Activated T-cell treated with anti-CD3 and anti-CD28 coated beads, Interleukin-2, amount 50 U/mL, for 72 hours (primary cell): Measurements from ENCODE around the gene MYH15. TPM values are rescaled to one million over a fixed set of nuclear protein-coding genes. Genes with fewer than 3 reads are reported as not detected.
A peak's percentile ranks its signal among the peaks of the same experiment; 100 is the strongest.

Experiments used
- ATAC-seq, 2 donors: fragments of 150-1000 bp; cut with Tn5 transposase; replicated peaks in 1 of 2; 2 replicates each; pipeline ENCODE4 v1.10.0; 2021; ENCODE audit warnings: moderate library complexity in 2 of 2, mild to moderate bottlenecking in 1 of 2
- DNase-seq, 2 donors: peaks; one replicate each; pipeline ENCODE4 v3.0.0; 2021 to 2022; ENCODE audit warnings: mixed read lengths in 1 of 2
- H3K27ac Mint-ChIP-seq: one replicate; pipeline ENCODE4 v1.8.0; 2022; ENCODE audit warnings: mild to moderate bottlenecking, moderate library complexity, mixed read lengths
- H3K27me3 Mint-ChIP-seq: one replicate; pipeline ENCODE4 v1.8.0; 2022; ENCODE audit warnings: low read depth, mixed read lengths
- H3K36me3 Mint-ChIP-seq, 2 donors: one replicate each; pipeline ENCODE4 v1.8.0; 2022; ENCODE audit warnings: mixed read lengths in 2 of 2, mild to moderate bottlenecking in 1 of 2; ENCODE audit not compliant: insufficient read depth in 2 of 2
- H3K4me1 Mint-ChIP-seq: one replicate; pipeline ENCODE4 v1.8.0; 2022; ENCODE audit warnings: low read depth, mixed read lengths
- H3K4me3 Mint-ChIP-seq, 2 donors: one replicate each; pipeline ENCODE4 v1.8.0; 2022; ENCODE audit warnings: mild to moderate bottlenecking in 2 of 2, mixed read lengths in 2 of 2, moderate library complexity in 2 of 2
- H3K9me3 Mint-ChIP-seq, 2 donors: one replicate each; pipeline ENCODE4 v1.8.0; 2022; ENCODE audit warnings: mixed read lengths in 2 of 2
- total RNA-seq, 2 donors: library from RNA; stranded (reverse); gene quantifications; one replicate each; pipeline ENCODE4 v1.2.3, GENCODE V29; 2022

MYH15 gene
- total RNA-seq, 2 donors from 2014 or later, result 1.3 to 1.8 TPM

DNA sequence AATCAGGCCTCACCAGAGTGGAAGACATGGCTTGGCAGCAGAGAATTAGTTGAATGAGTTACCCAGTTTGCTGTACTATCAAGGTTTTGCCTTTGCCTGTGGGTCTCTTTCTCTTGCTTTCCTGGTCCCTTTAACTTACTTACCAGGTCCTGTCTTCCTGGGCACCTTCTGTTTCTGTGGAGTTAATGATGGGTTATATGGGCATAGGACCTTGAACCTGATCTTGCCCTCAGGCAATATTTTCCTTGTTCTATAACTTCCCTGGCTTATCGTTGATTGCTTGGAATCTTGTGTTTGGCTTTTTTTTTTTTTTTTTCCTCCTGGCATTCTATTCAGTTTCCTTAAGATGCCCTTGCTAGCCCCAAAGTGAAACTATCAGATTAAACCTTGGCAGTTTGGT is 107.2 kb downstream of the MYH15 start:
- Mint-ChIP-seq H3K4me1 (peaks cover 11% of the 10 kb centered on the region), H3K27ac (no peak overlapping the region), H3K27me3 (peaks cover 8% of the 10 kb centered on the region), H3K9me3 (peaks cover 0 to 1% of the 10 kb centered on the region in 2 donors), H3K4me3 (no peak overlapping the region), H3K36me3 (no peaks in the 10 kb centered on the region)
- ATAC-seq (no peak), DNase-seq (no peak)

DNA sequence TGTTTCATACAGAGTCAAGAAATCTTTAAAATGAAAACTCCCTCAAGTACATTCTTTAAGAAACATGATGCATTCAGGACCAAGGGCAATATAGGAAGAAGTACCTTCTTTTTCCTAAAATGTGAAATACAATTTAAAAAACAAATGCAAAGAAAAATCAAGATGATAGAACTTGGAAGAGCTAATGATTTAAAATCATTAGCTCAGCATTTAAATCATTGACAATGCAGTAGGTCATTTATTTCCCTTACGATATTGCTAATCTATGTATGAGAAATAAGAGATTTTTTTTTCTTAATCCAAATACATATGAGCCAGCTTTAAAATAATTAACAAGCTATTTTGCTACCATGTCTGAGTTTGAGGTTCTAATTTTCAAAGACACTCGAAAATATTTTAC is 108.6 kb downstream of the MYH15 start:
- Mint-ChIP-seq H3K9me3 (peaks cover 0 to 1% of the 10 kb centered on the region in 2 donors), H3K4me3 (no peak overlapping the region), H3K36me3 (no peaks in the 10 kb centered on the region), H3K4me1 (peaks cover 6% of the 10 kb centered on the region), H3K27me3 (peaks cover 16% of the 10 kb centered on the region), H3K27ac (no peak overlapping the region)
- no peak for ATAC-seq
- DNase-seq, result no peak

DNA sequence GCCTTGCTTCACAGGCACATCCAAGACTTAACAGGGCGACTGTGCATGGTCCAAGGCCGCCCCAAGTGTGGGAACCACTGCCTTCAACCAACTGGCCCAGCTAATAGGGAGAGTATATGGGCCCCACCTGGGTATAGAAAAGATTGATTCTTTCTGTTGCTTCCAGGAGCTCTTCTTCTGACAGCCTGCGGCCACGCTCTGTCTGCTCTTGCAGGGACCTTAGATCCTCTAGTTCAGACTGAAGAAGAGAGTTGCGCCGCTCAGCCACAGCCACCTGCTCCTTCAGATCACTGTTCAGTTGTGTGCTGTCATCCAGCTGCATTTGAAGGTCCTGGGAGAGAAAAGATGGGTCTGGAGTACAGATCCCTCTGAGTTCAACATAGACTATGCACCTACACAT is 111.9 kb downstream of the MYH15 start:
- no peak for ATAC-seq
- Mint-ChIP-seq H3K4me3 (no peak overlapping the region), H3K4me1 (no peaks in the 10 kb centered on the region)

GRCh38 chr3:108396336-108396735 is 114.1 kb downstream of the MYH15 start:
- H3K4me1 Mint-ChIP-seq, result no peaks in the 10 kb centered on the region
- H3K36me3 Mint-ChIP-seq, result no peaks in the 10 kb centered on the region
- no peak for ATAC-seq

More for the DNA sequence above, 111.9 kb downstream of the MYH15 start:
- H3K27ac Mint-ChIP-seq, result no peak overlapping the region
- peaks cover 0 to 1% of the 10 kb centered on the region in 2 donors for H3K9me3 Mint-ChIP-seq
- peaks cover 22% of the 10 kb centered on the region for H3K27me3 Mint-ChIP-seq
- no peak for DNase-seq
- H3K36me3 Mint-ChIP-seq, result no peaks in the 10 kb centered on the region

DNA sequence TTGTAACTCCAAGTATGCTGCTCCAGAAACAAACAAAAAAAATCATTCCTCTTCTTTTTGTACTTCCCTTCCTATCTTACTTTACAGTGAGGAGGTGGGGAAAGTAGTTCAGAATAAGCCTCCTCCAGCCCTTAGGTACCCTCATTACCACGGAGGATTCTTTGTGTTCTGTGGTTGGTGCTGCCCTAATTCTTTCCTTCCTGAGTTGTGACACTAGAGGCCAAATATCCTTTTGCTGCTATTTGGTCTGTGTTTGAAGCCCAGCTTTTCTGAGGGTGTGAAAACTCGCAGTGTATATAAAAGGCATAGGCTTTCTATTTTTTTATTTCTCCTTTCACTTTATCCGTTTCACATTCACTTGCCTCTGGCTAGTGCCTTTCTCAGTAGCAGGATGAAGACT is 115.8 kb downstream of the MYH15 start:
- Mint-ChIP-seq H3K36me3 (no peaks in the 10 kb centered on the region), H3K27ac (no peak overlapping the region), H3K9me3 (no peaks in the 10 kb centered on the region), H3K27me3 (peaks cover 50% of the 10 kb centered on the region), H3K4me3 (no peak overlapping the region), H3K4me1 (no peaks in the 10 kb centered on the region)
- no peak for DNase-seq
- ATAC-seq, result no peak

More at GRCh38 chr3:108396336-108396735, 114.1 kb downstream of the MYH15 start:
- Mint-ChIP-seq H3K4me3 (no peak overlapping the region), H3K27ac (no peak overlapping the region), H3K27me3 (peaks cover 44% of the 10 kb centered on the region), H3K9me3 (peaks cover 0 to 1% of the 10 kb centered on the region in 2 donors)
- no peak for DNase-seq

DNA sequence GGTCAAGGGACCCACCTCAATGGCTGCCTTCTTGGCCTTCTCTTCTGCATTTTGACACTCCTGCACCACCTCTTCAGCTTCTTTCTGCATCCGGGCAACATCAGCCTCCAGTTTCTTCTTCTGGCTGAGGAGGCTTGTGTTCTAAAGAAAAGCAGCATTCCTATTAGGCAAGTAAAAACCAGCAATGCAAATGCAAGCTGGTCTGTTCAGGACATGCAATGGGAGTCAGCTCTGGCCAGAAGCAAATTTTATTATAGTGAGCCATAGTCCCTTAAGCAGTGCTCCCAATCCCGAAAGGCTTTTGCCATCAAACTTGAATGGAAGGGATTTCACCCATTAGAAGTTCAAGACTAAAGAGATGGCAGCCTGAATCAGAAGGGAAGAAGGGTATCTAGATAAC is 116.4 kb downstream of the MYH15 start:
- Mint-ChIP-seq H3K36me3 (no peaks in the 10 kb centered on the region), H3K4me1 (peaks cover 5% of the 10 kb centered on the region), H3K9me3 (no peaks in the 10 kb centered on the region), H3K4me3 (no peak overlapping the region), H3K27ac (no peak overlapping the region), H3K27me3 (peaks cover 44% of the 10 kb centered on the region)
- ATAC-seq (no peak), DNase-seq (no peak)

DNA sequence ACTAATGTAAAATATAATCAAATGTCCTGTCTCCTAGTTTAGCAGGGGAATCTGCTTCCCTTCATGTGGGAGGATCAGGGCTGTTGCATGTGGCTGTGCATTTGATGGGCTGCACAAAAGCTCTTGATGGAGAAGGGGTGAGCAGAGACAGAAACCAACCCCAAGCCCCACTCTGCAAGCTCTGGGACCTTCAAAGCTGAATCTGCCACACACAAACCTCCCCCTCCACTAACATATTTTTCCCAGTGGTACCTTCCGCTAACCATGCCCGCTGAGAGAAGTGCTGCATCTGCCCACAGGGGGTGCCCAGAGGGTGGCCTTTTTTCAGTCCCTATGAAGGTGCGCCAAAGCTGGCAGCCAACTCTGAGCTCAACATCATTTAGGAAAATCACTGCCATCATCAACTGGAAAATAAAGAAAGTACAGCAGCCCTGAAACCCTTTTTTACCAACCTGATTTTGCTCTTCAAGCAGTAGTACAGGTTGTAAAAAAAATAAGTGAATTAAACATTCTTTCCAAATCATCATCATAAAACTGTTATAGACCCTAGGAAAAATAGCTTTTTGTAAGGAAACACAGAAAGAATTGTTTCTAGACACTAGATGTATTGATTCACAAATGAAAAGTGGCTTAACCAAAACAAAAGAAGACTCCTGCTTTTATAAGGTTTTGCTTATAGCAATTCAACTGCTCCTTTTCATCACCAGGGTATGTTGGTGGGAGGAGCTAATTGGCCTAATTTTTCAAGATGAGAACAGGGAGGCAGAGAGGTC is 117.1 kb downstream of the MYH15 start:
- no peaks in the 10 kb centered on the region for H3K36me3 Mint-ChIP-seq
- no peaks in the 10 kb centered on the region for H3K9me3 Mint-ChIP-seq
- ATAC-seq (no peak), DNase-seq (no peak)
- no peak overlapping the region for H3K27ac Mint-ChIP-seq
- no peak overlapping the region for H3K4me3 Mint-ChIP-seq
- peaks cover 44% of the 10 kb centered on the region for H3K27me3 Mint-ChIP-seq
- peaks cover 12% of the 10 kb centered on the region for H3K4me1 Mint-ChIP-seq

DNA sequence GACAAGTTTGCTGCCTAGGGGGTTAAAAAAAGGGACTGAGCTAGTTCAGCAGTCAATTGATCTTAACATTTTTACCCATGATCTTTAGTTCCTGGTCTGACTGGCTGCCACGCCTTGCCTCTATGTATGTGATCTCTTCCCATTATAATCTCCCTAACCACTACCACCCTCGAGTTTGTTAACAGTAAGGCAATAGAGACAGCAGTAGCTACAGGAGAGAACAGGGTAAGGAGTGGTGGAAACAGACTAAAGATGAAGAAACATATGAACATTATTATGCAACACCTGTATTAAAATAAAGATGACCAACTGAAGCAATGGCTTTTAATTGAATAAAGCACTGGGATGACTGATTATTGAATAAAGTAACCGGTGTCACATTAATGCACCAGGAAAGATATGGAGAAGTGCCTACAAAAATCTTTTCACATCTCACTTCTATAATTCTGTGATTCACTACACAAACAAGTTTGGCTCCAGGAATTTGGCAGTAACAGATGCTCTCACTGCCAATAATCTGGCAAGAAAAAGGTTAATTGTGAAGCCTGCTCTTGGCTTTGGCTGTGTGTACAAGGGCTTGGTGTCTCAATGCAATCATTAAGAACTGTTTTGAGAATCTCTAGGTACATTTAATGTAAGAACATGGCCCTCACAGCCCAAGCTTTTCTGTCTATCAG is 118.3 kb downstream of the MYH15 start:
- no peaks in the 10 kb centered on the region for H3K9me3 Mint-ChIP-seq
- H3K36me3 Mint-ChIP-seq, result no peaks in the 10 kb centered on the region
- H3K27ac Mint-ChIP-seq, result no peak overlapping the region
- H3K27me3 Mint-ChIP-seq, result peaks cover 38% of the 10 kb centered on the region
- DNase-seq, result no peak
- ATAC-seq, result no peak
- H3K4me3 Mint-ChIP-seq, result no peak overlapping the region
- H3K4me1 Mint-ChIP-seq, result peaks cover 25% of the 10 kb centered on the region

DNA sequence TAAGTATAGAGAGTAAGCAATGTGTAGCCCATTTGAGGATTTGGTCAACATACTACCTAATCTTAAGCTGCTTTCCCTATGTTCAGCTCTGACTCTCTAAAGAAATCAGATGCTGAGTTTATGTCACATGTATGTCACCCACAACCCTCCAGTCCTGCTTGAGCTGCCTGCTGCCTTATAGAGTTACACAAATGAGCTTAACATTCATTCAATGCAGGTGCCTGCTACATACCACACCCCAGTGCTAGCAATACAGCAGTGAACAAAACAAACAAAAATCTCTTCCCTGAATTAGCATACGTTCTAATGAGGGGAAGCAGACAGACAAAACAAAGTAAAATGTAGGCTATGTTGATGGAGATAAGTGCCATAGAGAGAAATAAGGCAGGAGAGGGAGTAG is 121.0 kb downstream of the MYH15 start:
- no peak overlapping the region for H3K4me3 Mint-ChIP-seq
- H3K27me3 Mint-ChIP-seq, result peaks cover 52% of the 10 kb centered on the region
- DNase-seq (no peak), ATAC-seq (no peak)
- no peaks in the 10 kb centered on the region for H3K9me3 Mint-ChIP-seq
- no peak overlapping the region for H3K27ac Mint-ChIP-seq
- peaks cover 33% of the 10 kb centered on the region for H3K4me1 Mint-ChIP-seq
- H3K36me3 Mint-ChIP-seq, result no peaks in the 10 kb centered on the region

DNA sequence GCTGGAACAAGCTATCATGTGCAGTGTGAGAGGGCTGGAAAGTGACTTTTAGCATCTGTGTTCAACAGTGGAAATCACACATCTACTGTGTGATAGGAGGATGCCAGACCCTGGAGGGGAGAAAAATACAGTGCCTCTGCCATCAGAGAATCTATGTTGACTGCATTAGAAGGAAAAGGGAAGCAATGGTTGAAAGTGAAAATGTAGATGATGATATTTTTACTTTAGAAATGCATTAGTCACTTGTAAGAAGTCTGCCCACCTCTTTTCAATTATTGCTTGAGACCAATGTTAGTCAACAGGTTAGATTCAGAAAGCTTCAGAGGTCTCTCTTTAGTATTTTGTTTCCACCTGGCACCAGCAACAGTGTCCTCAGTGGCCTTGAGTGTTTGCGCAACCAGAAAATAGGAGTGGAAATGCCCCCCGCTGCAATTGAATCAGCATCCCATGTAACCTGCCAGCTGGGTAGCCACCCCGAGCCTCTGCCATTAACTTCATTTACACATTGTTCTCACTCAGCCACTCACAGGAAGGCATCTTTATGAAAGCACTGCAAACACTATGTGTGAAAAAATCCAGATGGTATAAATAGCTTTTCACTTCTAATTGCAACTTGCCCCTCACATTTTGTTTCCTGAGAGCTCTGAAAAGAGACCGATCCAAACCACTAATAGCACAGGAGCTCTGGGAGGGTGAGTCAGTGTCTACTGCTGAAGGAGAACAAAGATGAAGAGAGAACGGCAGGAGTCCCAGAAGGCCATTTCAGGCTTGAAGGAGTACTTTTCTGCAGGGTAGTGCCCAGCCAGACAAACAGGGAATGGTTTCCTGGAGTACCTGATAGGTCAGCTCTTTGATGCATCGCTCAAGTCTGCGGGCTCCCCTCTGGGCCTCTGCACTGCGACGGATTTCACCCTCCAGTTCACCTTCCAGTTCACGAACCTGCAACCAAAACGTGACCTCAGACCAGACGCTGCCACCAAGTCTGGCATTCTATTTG is 122.0 kb downstream of the MYH15 start:
- peak overlapping the region; percentile 11 to 41 for H3K4me3 Mint-ChIP-seq
- peak overlapping the region; percentile 3 for H3K27ac Mint-ChIP-seq
- ATAC-seq, result peak; percentile 80 to 88
- H3K27me3 Mint-ChIP-seq, result peaks cover 46% of the 10 kb centered on the region
- peak in 1 of 2 donors; percentile 7 for DNase-seq
- H3K9me3 Mint-ChIP-seq, result no peaks in the 10 kb centered on the region
- peaks cover 33% of the 10 kb centered on the region for H3K4me1 Mint-ChIP-seq
- no peaks in the 10 kb centered on the region for H3K36me3 Mint-ChIP-seq

DNA sequence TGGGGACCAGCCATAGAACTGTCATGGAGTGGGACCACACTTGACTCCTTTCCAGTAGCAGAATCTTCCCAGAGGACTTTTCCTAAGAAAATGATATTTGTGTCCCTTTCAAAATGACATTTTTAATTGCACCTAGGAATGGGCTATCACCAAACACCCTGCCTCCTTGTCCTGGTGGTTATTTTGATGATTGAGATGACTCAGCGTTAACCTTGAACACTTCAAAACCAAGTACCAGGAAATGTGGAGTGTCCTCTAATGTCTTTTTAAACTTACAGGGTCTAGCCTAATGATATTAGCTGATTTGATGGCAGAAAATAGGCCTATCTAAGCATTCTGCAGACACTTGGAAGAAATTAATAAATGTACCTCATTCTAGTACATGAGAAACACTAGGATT is 123.3 kb downstream of the MYH15 start:
- H3K36me3 Mint-ChIP-seq, result no peaks in the 10 kb centered on the region
- H3K27ac Mint-ChIP-seq, result no peak overlapping the region
- H3K27me3 Mint-ChIP-seq, result peaks cover 32% of the 10 kb centered on the region
- H3K4me3 Mint-ChIP-seq, result no peak overlapping the region
- peaks cover 33% of the 10 kb centered on the region for H3K4me1 Mint-ChIP-seq
- no peaks in the 10 kb centered on the region for H3K9me3 Mint-ChIP-seq
- ATAC-seq, result no peak
- DNase-seq, result no peak

- DNase-seq (no peak), ATAC-seq (no peak)
- H3K27me3 Mint-ChIP-seq, result peaks cover 17% of the 10 kb centered on the region
- H3K9me3 Mint-ChIP-seq, result peaks cover 0 to 2% of the 10 kb centered on the region in 2 donors
- no peak overlapping the region for H3K4me3 Mint-ChIP-seq
- H3K36me3 Mint-ChIP-seq, result no peaks in the 10 kb centered on the region
- peaks cover 21% of the 10 kb centered on the region for H3K4me1 Mint-ChIP-seq
- H3K27ac Mint-ChIP-seq, result no peak overlapping the region
Observed at GRCh38 chr3:108383306-108383705, 127.1 kb downstream of the MYH15 start.
